GM19035 (cell line): ENCODE results near the gene CTBP2.

ENCODE experiments used
- ATAC-seq: cut with Tn5 transposase; IDR thresholded peaks from one replicate; pipeline ENCODE4 v1.9.1; 2021; ENCODE audit not compliant: unreplicated experiment

CTBP2 gene

DNA sequence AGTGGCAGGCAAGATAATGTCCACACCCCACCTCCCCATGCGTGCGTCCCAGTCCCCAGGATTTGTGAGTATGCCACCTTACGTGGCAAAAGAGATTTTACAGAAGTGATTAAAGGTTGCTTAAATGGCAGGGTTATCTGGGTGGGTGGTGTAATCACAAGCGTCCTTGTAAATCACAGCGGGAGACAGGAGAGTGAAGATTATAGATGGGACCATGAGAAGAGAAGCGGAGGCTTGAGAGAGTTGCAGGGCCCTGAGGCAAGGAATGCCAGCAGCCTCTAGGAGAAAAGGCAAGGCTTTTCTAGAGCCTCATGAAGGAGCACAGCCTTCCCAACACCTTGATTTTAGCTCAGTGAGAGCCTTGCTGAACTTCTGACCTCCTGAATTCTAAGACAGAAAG lies 208.2 kb downstream of the CTBP2 start:
- ATAC-seq: no peak

- no peak for ATAC-seq
Measured at GRCh38 chr10:124949543-124949942, 210.8 kb downstream of the CTBP2 start.

DNA sequence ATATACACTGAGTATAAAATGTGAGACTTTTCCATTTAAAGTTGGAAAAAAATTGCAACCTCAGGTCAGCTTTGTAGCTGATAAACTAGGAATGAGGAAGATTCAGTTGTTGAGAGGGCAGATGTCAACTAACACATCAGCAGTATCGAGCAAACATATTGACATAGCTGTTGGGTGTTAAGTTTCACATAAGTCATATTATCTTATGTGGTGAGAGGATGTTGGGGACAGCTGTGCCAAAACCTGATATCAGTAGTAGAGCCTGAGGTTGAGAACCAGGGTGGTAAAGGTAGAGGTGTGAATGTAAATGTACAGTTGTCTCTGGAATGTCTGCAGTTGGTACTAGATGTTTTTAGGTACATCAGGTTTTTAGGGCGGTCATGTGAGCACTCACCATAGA lies 213.4 kb downstream of the CTBP2 start:
- no peak for ATAC-seq

- ATAC-seq: no peak
Measured at GRCh38 chr10:124944982-124945381, 215.4 kb downstream of the CTBP2 start.

- ATAC-seq: no peak
Measured at GRCh38 chr10:124943301-124944092, 216.9 kb downstream of the CTBP2 start.

- ATAC-seq: no peak
Measured at GRCh38 chr10:124942317-124943169, 217.8 kb downstream of the CTBP2 start.

GRCh38 chr10:124941823-124942222 lies 218.5 kb downstream of the CTBP2 start, which contains the start of gene ZRANB1:
ZRANB1 (plus strand) TSS chr10:124942123; CDS start chr10:124942494, 371 bp downstream.
- no peak for ATAC-seq

- ATAC-seq: no peak
Measured at GRCh38 chr10:124939290-124939689, 221.1 kb downstream of the CTBP2 start.

DNA sequence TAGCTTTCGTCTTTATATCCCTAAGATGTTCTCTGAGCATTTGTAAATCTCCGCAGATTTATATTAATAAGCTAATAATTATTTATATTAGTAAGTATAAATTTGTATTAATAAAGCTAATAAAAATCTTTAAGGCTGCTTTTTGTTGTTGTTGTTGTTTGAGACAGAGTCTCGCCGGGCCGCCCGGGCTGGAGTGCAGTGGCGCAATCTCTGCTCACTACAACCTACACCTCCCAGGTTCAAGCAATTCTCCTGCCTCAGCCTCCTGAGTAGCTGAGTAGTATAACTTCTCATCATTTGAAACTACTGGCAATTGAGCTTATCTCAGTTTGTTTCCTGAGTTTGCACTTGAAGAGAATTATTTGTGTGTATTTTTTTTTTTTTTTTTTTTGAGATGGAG lies 223.6 kb downstream of the CTBP2 start:
- ATAC-seq: no peak

DNA sequence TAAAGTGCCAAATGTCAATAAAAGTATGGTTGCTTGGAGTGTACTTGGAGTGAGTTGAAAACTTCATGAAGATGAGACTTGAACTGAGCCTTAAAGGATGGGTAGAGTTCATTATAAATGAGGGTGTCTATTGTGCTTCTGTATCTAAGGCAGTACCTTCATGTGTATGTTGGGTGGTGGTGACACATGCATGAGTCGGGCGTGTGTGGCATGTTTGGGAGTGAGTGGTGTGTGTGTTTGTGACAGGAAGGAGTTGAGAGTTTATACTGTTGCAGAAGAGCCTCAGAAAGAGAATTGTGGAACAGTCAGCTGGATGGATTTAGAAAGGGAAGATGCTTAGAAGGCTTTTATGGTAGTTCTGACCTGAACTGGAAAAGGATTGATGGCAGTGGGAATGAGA lies 224.4 kb downstream of the CTBP2 start:
- no peak for ATAC-seq
